ENCODE measurements around the gene MYO5B.

DNA sequence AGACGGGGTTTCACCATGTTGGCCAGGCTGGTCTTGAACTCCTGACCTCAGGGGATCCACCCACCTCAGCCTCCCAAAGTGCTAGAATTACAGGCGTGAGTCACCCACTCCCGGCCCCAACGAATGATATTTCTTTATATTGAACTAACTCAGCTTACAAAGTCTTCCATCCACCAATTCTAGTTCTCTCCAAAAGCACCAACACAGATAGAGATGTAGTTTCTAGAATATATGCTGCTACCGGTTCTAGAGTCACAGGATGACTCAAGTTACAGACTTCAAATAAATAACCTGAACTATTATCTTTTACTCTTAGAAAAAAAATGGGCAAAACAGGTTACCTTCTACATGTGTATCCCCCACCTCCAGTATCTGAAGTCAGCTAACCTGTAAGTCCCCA is 390.9 kb downstream of the MYO5B start:
- TF ChIP-seq, protein P1, sequence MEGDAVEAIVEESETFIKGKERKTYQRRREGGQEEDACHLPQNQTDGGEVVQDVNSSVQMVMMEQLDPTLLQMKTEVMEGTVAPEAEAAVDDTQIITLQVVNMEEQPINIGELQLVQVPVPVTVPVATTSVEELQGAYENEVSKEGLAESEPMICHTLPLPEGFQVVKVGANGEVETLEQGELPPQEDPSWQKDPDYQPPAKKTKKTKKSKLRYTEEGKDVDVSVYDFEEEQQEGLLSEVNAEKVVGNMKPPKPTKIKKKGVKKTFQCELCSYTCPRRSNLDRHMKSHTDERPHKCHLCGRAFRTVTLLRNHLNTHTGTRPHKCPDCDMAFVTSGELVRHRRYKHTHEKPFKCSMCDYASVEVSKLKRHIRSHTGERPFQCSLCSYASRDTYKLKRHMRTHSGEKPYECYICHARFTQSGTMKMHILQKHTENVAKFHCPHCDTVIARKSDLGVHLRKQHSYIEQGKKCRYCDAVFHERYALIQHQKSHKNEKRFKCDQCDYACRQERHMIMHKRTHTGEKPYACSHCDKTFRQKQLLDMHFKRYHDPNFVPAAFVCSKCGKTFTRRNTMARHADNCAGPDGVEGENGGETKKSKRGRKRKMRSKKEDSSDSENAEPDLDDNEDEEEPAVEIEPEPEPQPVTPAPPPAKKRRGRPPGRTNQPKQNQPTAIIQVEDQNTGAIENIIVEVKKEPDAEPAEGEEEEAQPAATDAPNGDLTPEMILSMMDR (IDR thresholded peaks at IDR 0.05): no peak
- no peak for TF ChIP-seq POLR2A (IDR thresholded peaks at IDR 0.05)

Measured in Peyer's patch (tissue), 4 donors.